ENCODE measurements around the gene MAST4. TPM values are rescaled to one million over a fixed set of nuclear protein-coding genes. Genes with fewer than 3 reads are reported as not detected.

Gene MAST4
- total RNA-seq, 2 donors from 2014 or later: 11.0 to 11.5 TPM

DNA sequence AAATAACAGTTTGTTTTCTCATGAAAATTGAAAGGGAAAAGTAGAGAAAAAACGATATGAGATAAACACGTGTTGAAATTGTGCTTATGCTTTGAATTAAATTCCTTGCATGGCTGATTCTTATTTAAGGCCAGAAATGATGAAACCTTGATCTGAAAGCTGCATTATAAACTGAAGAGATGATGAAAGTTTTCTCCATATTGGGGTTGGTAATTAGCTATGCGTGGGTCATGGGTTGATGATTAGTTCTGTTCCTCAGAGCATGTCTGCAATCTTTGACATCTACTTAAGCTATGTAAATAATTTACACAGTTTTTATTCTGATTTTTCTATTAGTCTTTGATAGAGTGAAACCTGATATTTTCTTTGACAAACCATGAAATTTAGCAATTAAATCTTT, 336.3 kb downstream of the MAST4 start:
- TF ChIP-seq, protein P1, sequence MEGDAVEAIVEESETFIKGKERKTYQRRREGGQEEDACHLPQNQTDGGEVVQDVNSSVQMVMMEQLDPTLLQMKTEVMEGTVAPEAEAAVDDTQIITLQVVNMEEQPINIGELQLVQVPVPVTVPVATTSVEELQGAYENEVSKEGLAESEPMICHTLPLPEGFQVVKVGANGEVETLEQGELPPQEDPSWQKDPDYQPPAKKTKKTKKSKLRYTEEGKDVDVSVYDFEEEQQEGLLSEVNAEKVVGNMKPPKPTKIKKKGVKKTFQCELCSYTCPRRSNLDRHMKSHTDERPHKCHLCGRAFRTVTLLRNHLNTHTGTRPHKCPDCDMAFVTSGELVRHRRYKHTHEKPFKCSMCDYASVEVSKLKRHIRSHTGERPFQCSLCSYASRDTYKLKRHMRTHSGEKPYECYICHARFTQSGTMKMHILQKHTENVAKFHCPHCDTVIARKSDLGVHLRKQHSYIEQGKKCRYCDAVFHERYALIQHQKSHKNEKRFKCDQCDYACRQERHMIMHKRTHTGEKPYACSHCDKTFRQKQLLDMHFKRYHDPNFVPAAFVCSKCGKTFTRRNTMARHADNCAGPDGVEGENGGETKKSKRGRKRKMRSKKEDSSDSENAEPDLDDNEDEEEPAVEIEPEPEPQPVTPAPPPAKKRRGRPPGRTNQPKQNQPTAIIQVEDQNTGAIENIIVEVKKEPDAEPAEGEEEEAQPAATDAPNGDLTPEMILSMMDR (conservative IDR thresholded peaks at IDR 0.05): no peak
- Mint-ChIP-seq H3K27me3 (ENCODE audit: insufficient read depth) (no peaks in the 10 kb centered on the region), H3K4me3 (no peak overlapping the region), H3K27ac (no peak overlapping the region), H3K36me3 (ENCODE audit: low read depth) (no peaks in the 10 kb centered on the region), H3K4me1 (peaks cover 6% of the 10 kb centered on the region), H3K9me3 (no peaks in the 10 kb centered on the region)
- Histone ChIP-seq H3K9ac (ENCODE audit: extremely low read depth, low read length, poor library complexity, severe bottlenecking) (no peak overlapping the region), H3K4me1 (ENCODE audit: control insufficient read depth, insufficient read depth, low read length) (no peaks in the 10 kb centered on the region), H3K27me3 (ENCODE audit: control insufficient read depth, insufficient read depth, low read length, poor library complexity, severe bottlenecking) (no peaks in the 10 kb centered on the region), H3K4me3 (ENCODE audit: low read length) (no peak overlapping the region), H3K27ac (ENCODE audit: low read depth, low read length) (no peak overlapping the region), H3K36me3 (ENCODE audit: control insufficient read depth, insufficient read depth, low read length) (no peaks in the 10 kb centered on the region), H3K9me3 (ENCODE audit: control insufficient read depth, low read length) (no peaks in the 10 kb centered on the region)
- WGBS, 2 experiments (ENCODE audit: insufficient coverage in 1 of 2, insufficient read length in 1 of 2): 86 to 100% methylated on average over 2 to 3 of the region's 3 CpGs
- DNase-seq: no peak

- no peak overlapping the region for H3K4me3 ChIP-seq (ENCODE audit: low read length)
- H3K9ac ChIP-seq (ENCODE audit: extremely low read depth, low read length, poor library complexity, severe bottlenecking): no peak overlapping the region
- Mint-ChIP-seq H3K27me3 (ENCODE audit: insufficient read depth) (no peaks in the 10 kb centered on the region), H3K36me3 (ENCODE audit: low read depth) (no peaks in the 10 kb centered on the region), H3K4me1 (peaks cover 6% of the 10 kb centered on the region), H3K4me3 (no peak overlapping the region), H3K9me3 (no peaks in the 10 kb centered on the region), H3K27ac (no peak overlapping the region)
- no peak overlapping the region for H3K27ac ChIP-seq (ENCODE audit: low read depth, low read length)
- H3K9me3 ChIP-seq (ENCODE audit: control insufficient read depth, low read length): no peaks in the 10 kb centered on the region
- H3K27me3 ChIP-seq (ENCODE audit: control insufficient read depth, insufficient read depth, low read length, poor library complexity, severe bottlenecking): no peaks in the 10 kb centered on the region
- WGBS, 2 experiments (ENCODE audit: insufficient coverage in 1 of 2, insufficient read length in 1 of 2): 80 to 100% methylated on average over 1 of the region's 1 CpG
- no peak for DNase-seq
- H3K4me1 ChIP-seq (ENCODE audit: control insufficient read depth, insufficient read depth, low read length): no peaks in the 10 kb centered on the region
- H3K36me3 ChIP-seq (ENCODE audit: control insufficient read depth, insufficient read depth, low read length): no peaks in the 10 kb centered on the region
- TF ChIP-seq, protein P1 (conservative IDR thresholded peaks at IDR 0.05): no peak
These were observed 336.9 kb downstream of the MAST4 start for GRCh38 chr5:66933066-66933465.

GRCh38 chr5:66939094-66939493, 342.9 kb downstream of the MAST4 start:
- H3K27me3 ChIP-seq (ENCODE audit: control insufficient read depth, insufficient read depth, low read length, poor library complexity, severe bottlenecking): no peaks in the 10 kb centered on the region
- H3K27ac ChIP-seq (ENCODE audit: low read depth, low read length): no peak overlapping the region
- Mint-ChIP-seq H3K4me3 (no peak overlapping the region), H3K27ac (no peak overlapping the region), H3K4me1 (peaks cover 6% of the 10 kb centered on the region), H3K36me3 (ENCODE audit: low read depth) (no peaks in the 10 kb centered on the region), H3K27me3 (ENCODE audit: insufficient read depth) (no peaks in the 10 kb centered on the region), H3K9me3 (no peaks in the 10 kb centered on the region)
- WGBS, 2 experiments (ENCODE audit: insufficient coverage in 1 of 2, insufficient read length in 1 of 2): no CpG with 5 or more reads among the region's 2 CpGs
- no peak for DNase-seq
- peaks cover 6% of the 10 kb centered on the region for H3K9me3 ChIP-seq (ENCODE audit: control insufficient read depth, low read length)
- H3K36me3 ChIP-seq (ENCODE audit: control insufficient read depth, insufficient read depth, low read length): no peaks in the 10 kb centered on the region
- H3K4me3 ChIP-seq (ENCODE audit: low read length): no peak overlapping the region
- TF ChIP-seq, protein P1 (conservative IDR thresholded peaks at IDR 0.05): no peak
- H3K9ac ChIP-seq (ENCODE audit: extremely low read depth, low read length, poor library complexity, severe bottlenecking): no peak overlapping the region
- no peaks in the 10 kb centered on the region for H3K4me1 ChIP-seq (ENCODE audit: control insufficient read depth, insufficient read depth, low read length)

All from endodermal cell (in vitro differentiated cells).